Lower leg skin (tissue), 4 donors: Measurements from ENCODE around the gene GALT. TPM values are rescaled to one million over a fixed set of nuclear protein-coding genes. Genes with fewer than 3 reads are reported as not detected.

Source experiments
- DNase-seq, 2 donors: peaks; one replicate each; pipeline ENCODE4 v3.0.0-alpha.2; 2019; ENCODE audit warnings: low spot score in 2 of 2
- H3K4me3 ChIP-seq: fragments of 200-600 bp; sonication (generic); 2 replicates; pipeline ENCODE4 v1.5.1; 2017; ENCODE audit warnings: mild to moderate bottlenecking, low read depth; ENCODE audit not compliant: poor library complexity, severe bottlenecking
- POLR2A ChIP-seq, 2 donors: fragments of 450-650 bp; IDR thresholded peaks; one replicate each; pipeline ENCODE4 v1.6.1; 2016 to 2017; ENCODE audit warnings: antibody characterized with exemption in 2 of 2, mild to moderate bottlenecking in 1 of 2, moderate library complexity in 1 of 2
- WGBS, 2 donors: methylation state at CpG; one replicate each; pipeline ENCODE4 v1.1.5; 2018; 5-methylcytosine and 5-hydroxymethylcytosine counted together
- intact Hi-C: fragments of 100-400 bp; cut with DNase I; formaldehyde crosslinking; loops from one replicate; pipeline ENCODE4 v1.15.0; 2023; ENCODE audit warnings: low total_unique reads
- total RNA-seq, 4 donors: library from RNA; depleted of rRNA; stranded (reverse); fragments of >200 nt; gene quantifications; one replicate each; pipeline ENCODE4 v1.1.0, GENCODE V29; 2016
- TF ChIP-seq, protein P1 (sequence below), 3 donors: fragments of 450-650 bp; IDR thresholded peaks; one replicate each; pipeline ENCODE4 v1.5.1; 2016; ENCODE audit warnings: antibody characterized with exemption in 3 of 3, mild to moderate bottlenecking in 3 of 3, moderate library complexity in 2 of 3

Gene GALT
- total RNA-seq, 4 donors from 2014 or later = 41.2 to 84.9 (median 55.5) TPM

DNA sequence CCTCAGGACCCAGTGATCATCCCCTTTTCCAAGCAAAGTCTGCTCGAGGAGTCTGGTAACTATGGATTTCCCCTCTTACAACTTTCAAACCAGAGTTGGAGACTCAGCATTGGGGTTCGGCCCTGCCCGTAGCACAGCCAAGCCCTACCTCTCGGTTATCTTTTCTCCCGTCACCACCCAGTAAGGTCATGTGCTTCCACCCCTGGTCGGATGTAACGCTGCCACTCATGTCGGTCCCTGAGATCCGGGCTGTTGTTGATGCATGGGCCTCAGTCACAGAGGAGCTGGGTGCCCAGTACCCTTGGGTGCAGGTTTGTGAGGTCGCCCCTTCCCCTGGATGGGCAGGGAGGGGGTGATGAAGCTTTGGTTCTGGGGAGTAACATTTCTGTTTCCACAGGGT lies 1.2 kb downstream of the GALT start:
- TF ChIP-seq, protein P1, sequence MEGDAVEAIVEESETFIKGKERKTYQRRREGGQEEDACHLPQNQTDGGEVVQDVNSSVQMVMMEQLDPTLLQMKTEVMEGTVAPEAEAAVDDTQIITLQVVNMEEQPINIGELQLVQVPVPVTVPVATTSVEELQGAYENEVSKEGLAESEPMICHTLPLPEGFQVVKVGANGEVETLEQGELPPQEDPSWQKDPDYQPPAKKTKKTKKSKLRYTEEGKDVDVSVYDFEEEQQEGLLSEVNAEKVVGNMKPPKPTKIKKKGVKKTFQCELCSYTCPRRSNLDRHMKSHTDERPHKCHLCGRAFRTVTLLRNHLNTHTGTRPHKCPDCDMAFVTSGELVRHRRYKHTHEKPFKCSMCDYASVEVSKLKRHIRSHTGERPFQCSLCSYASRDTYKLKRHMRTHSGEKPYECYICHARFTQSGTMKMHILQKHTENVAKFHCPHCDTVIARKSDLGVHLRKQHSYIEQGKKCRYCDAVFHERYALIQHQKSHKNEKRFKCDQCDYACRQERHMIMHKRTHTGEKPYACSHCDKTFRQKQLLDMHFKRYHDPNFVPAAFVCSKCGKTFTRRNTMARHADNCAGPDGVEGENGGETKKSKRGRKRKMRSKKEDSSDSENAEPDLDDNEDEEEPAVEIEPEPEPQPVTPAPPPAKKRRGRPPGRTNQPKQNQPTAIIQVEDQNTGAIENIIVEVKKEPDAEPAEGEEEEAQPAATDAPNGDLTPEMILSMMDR (IDR thresholded peaks at IDR 0.05) = no peak
- TF ChIP-seq POLR2A (IDR thresholded peaks at IDR 0.05) = no peak
- intact Hi-C loops = no loop called here
- 37 to 40% methylated on average over 10 of the region's 10 CpGs for WGBS, 2 donors
- no peak for DNase-seq
- peak overlapping the region; percentile 58 for H3K4me3 ChIP-seq

DNA sequence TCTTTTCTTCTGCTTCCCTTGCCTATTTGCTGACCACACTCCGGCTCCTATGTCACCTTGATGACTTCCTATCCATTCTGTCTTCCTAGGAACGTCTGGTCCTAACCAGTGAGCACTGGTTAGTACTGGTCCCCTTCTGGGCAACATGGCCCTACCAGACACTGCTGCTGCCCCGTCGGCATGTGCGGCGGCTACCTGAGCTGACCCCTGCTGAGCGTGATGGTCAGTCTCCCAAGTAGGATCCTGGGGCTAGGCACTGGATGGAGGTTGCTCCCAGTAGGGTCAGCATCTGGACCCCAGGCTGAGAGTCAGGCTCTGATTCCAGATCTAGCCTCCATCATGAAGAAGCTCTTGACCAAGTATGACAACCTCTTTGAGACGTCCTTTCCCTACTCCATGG lies 2.2 kb downstream of the GALT start:
- intact Hi-C loops = no loop called here
- no peak for DNase-seq
- 90 to 93% methylated on average over 8 of the region's 8 CpGs for WGBS, 2 donors
- no peak overlapping the region for H3K4me3 ChIP-seq
- no peak for TF ChIP-seq POLR2A (IDR thresholded peaks at IDR 0.05)
- TF ChIP-seq, protein P1 (IDR thresholded peaks at IDR 0.05) = no peak

DNA sequence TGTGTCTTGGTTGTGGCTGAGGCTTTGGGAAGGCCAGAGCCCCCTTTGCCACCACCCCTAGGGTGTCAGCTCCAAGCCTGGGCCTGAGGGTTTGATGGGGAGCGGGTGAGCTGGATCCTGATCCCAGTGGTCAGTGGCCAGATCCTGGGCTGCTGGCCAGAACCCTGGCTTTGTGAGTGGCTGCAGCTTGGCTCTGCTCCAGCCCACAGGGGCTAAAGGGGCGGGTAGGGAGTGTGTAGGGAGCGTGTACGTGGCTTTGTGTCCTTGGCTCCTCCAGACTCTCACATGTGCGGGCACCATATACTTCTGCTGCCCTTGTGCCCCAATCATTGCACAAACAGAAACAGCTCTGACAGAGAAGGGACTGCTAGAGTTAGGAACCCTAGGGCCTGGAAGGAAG lies 4.3 kb downstream of the GALT start:
- WGBS, 2 donors = 46 to 73% methylated on average over 5 of the region's 5 CpGs
- TF ChIP-seq POLR2A (IDR thresholded peaks at IDR 0.05) = no peak
- TF ChIP-seq, protein P1 (IDR thresholded peaks at IDR 0.05) = no peak
- intact Hi-C loops = no loop called here
- H3K4me3 ChIP-seq = no peak overlapping the region
- DNase-seq = no peak

DNA sequence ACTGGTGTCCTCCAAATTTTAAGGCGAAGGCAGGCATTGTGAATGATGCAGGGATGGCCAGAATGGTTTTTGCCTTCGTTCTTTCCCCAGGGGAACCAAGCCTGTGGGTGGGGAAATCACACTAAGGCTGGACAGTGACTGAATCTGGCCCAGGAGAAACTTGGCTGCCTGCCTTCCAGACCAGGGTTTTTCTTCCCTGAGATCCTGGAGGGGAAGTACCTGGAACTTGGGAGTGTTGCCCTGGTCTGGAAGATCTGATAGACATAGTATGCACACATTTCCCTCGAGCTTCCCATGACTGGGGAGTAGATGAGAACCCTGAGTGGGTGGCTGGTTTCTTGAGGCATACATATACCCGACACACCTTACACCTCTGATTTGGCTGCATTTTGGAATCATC lies 4.8 kb downstream of the GALT start:
- TF ChIP-seq, protein P1 (IDR thresholded peaks at IDR 0.05) = no peak
- TF ChIP-seq POLR2A (IDR thresholded peaks at IDR 0.05) = no peak
- no peak for DNase-seq
- WGBS, 2 donors = 31 to 39% methylated on average over 4 of the region's 4 CpGs
- intact Hi-C loops = no loop called here
- no peak overlapping the region for H3K4me3 ChIP-seq

DNA sequence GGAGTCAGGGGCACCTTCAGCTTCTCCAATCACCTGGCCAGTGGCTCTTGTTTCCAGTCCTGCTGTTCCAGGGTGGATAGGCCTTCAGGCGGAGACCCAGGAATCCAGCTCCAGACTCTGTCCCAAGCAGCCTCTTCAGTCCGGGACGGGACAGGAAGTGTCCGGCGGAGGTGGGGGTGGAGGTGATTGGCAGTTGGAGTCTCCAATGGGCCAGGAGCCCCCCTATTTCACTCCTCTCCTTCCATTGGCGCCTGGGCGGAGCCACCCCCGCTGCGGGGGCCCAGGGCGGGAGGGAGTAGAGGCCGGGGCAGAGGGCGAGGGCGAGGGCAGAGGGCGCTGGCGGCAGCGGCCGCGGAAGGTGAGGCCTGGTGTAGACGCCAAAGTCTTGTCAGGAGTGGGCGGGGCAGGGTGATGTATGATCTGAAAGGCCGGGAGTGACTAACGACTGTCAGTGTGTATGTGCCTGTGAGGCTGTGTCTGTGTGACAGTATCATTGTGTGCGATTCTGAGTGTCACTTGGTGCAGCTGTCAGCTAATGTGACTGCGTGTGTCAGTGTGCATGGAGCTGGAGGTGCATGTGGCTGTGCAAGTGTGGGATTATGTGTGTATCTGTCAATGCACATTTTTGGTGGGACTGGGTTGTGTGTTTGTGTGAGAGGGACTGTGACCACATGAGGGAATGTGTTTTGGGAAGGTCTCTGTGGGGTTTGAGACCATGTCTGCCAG lies 5.6 kb downstream of the GALT start, which contains the start of gene IL11RA:
Gene IL11RA, plus strand, starts transcription at position 310 of the 726 bp plus-strand sequence. CDS start 3,033 bp downstream, outside the sequence.
- intact Hi-C loops = no loop called here
- peak; percentile 84 to 96 for DNase-seq
- H3K4me3 ChIP-seq = no peak within 1 kb of the TSS
- 3% methylated on average over 22 to 24 of the region's 24 CpGs for WGBS, 2 donors
- TF ChIP-seq, protein P1 (IDR thresholded peaks at IDR 0.05) = no peak
- TF ChIP-seq POLR2A (IDR thresholded peaks at IDR 0.05) = no peak

DNA sequence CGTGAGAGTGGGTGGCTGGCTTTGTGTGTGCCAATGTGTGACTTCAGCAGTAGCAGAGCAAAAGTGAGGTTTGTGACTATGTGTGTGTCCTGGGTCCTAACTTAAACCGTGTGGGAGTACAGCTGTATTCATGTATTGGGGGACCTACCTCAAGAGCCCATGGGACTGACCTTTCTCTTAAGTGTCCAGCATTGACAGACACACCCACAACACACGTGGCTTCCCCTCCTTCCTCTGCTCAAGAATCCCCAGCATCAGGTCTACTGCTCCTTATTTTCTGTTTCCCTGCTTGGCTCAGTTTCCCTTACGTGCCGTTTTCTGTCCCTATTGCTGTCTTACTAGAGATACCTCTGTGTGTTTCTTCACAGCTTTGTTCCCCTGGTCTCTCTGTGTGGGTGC lies 6.1 kb downstream of the GALT start:
- intact Hi-C loops = no loop called here
- H3K4me3 ChIP-seq = no peak overlapping the region

More for the DNA sequence above, 6.1 kb downstream of the GALT start:
- WGBS, 2 donors = 16 to 18% methylated on average over 5 of the region's 5 CpGs
- TF ChIP-seq POLR2A (IDR thresholded peaks at IDR 0.05) = no peak
- TF ChIP-seq, protein P1 (IDR thresholded peaks at IDR 0.05) = no peak
- no peak for DNase-seq
